Epithelial cell of umbilical artery (primary cell): ENCODE results near the gene USP54. TPM values are rescaled to one million over a fixed set of nuclear protein-coding genes. Genes with fewer than 3 reads are reported as not detected.

Experiments used
- total RNA-seq: library from RNA; depleted of rRNA; stranded (reverse); fragments of >200 nt; gene quantifications from 2 replicates; pipeline ENCODE4 v1.2.3, GENCODE V29; 2014

USP54 gene, protein sequence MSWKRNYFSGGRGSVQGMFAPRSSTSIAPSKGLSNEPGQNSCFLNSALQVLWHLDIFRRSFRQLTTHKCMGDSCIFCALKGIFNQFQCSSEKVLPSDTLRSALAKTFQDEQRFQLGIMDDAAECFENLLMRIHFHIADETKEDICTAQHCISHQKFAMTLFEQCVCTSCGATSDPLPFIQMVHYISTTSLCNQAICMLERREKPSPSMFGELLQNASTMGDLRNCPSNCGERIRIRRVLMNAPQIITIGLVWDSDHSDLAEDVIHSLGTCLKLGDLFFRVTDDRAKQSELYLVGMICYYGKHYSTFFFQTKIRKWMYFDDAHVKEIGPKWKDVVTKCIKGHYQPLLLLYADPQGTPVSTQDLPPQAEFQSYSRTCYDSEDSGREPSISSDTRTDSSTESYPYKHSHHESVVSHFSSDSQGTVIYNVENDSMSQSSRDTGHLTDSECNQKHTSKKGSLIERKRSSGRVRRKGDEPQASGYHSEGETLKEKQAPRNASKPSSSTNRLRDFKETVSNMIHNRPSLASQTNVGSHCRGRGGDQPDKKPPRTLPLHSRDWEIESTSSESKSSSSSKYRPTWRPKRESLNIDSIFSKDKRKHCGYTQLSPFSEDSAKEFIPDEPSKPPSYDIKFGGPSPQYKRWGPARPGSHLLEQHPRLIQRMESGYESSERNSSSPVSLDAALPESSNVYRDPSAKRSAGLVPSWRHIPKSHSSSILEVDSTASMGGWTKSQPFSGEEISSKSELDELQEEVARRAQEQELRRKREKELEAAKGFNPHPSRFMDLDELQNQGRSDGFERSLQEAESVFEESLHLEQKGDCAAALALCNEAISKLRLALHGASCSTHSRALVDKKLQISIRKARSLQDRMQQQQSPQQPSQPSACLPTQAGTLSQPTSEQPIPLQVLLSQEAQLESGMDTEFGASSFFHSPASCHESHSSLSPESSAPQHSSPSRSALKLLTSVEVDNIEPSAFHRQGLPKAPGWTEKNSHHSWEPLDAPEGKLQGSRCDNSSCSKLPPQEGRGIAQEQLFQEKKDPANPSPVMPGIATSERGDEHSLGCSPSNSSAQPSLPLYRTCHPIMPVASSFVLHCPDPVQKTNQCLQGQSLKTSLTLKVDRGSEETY (N-terminal part only)
- 5.2 and 7.8 TPM in 2 replicates for total RNA-seq

DNA sequence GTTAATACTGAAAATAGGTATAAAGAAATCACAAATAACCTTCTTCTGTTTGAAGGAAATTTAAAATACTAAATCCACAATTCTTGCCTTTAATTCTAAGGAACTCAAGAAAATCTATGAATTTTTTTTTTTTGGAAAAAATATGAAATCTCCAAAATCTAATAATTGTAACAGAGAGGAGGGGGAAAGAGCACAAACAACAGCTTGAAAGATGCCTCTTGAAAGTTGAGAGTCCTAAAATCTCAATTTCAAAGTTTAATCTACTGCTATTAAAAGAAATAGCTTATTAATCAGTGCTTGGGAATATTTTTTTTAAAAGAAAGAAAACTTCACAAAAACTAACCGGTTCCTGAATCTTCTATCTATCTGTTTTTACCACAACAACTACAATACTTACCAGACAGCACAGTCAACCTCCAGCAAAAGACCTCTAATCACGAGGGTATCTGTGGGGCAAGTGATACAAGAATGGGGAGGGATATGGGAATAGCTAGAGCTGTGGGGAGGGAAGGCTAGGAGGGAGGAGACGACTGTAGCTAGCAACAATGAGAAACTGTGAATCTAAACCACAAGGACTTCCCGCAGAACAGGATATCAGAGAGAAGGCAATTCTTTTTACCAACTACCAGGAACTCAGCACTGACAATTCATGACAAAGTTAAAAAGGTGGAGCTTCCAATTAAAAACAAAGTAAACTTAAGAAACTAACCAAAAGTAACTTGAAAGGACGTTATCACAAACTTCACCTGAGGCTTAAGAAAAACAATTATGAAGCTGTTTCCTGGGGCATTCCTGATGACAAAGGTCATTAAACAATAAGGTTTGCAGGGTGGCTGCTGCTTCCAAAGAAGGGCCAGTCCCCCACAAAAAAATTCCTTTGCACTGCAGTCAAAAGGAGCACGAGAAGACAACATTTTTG is at the start of gene USP54:
TSS of gene USP54 (minus strand) at position 462 of the 919 bp plus-strand sequence. CDS start 15,684 bp downstream, outside the sequence.

DNA sequence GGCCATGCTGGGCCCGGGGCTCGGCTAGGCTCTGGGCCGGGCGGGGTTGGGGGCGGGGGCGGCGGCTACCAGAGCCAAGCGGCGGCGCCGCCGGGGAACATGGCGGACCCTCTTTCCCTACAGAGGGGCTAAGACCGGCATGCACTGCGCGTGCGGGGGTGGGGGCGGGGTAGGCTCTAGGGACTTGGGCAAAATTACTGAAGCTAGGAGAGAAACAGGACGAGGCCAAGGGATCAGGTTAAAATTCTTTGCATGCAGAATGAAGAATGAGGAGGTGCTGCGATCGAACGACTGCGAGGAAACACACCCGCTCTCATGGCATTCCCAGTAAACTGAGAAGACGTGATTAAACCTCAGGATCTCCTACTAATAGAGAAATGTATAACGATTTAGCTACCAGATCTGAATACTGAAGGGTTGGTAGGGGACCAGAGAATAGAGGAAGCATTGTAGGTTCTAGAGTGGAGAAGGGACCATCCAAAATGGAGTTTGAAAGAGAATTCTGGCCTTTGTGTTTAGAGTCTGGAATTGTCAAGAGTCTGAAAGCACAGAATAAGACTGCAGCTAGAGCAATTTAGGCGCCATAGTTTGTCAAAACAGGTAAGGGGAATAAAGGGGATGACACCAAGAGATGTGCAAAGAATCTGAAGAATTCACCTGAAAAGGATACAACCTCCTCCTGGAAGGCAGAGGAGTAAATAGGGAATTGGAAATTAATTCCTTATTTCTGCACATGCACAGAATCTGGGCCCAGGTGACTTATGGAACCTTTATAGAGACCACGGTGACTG is 95.1 kb downstream of the USP54 start, which contains the start of gene PPP3CB:
TSS of gene PPP3CB (minus strand) at position 141 of the 791 bp plus-strand sequence. CDS start at position 6, 135 bp downstream.

Other genes with a start within 250 kb of the USP54 start
- 0.30 and 0.32 TPM in 2 replicates for gene CFAP70, start 232.5 kb downstream of the USP54 start, total RNA-seq
- 90.6 and 105 TPM in 2 replicates for gene ANXA7, start 177.3 kb downstream of the USP54 start, total RNA-seq
- gene MSS51, start 157.8 kb downstream of the USP54 start, total RNA-seq, result 0.65 and 1.4 TPM in 2 replicates
- 13.8 and 14.6 TPM in 2 replicates for gene PPP3CB, start 95.3 kb downstream of the USP54 start, total RNA-seq
- gene MYOZ1, start 50.1 kb upstream of the USP54 start, total RNA-seq, result not detected in 2 replicates
- gene SYNPO2L, start 64.7 kb upstream of the USP54 start, total RNA-seq, result not detected in 2 replicates
- 1.1 and 1.6 TPM in 2 replicates for gene AGAP5, start 106.8 kb upstream of the USP54 start, total RNA-seq
- gene SEC24C, start 153.0 kb upstream of the USP54 start, total RNA-seq, result 52.1 and 56.5 TPM in 2 replicates
- 32.8 and 37.4 TPM in 2 replicates for gene CHCHD1, start 190.7 kb upstream of the USP54 start, total RNA-seq
- 27.6 and 29.0 TPM in 2 replicates for gene ZSWIM8, start 194.3 kb upstream of the USP54 start, total RNA-seq
- gene NDST2, start 220.3 kb upstream of the USP54 start, total RNA-seq, result 8.4 and 31.2 TPM in 2 replicates